HUES6 (cell line): ENCODE data around the gene SINHCAF.
"Not testable (repeated sequence)": the region's sequence is repeated elsewhere in the genome, so short reads cannot be mapped to it uniquely, and the experiment has no call there.

Experiments
- H3K27ac ChIP-seq: 2 replicates; pipeline ENCODE4 v1.7.0; 2013; ENCODE audit warnings: low read depth, mild to moderate bottlenecking, low read length, inconsistent platforms
- H3K27me3 ChIP-seq: 2 replicates; pipeline ENCODE4 v1.6.1; 2013; ENCODE audit warnings: low read length; ENCODE audit not compliant: control insufficient read depth, insufficient read depth
- H3K36me3 ChIP-seq: 2 replicates; pipeline ENCODE4 v1.6.1; 2013; ENCODE audit warnings: low read length; ENCODE audit not compliant: control insufficient read depth, insufficient read depth
- H3K4me1 ChIP-seq: 2 replicates; pipeline ENCODE4 v1.6.1; 2013; ENCODE audit warnings: low read length; ENCODE audit not compliant: control insufficient read depth, insufficient read depth
- H3K4me3 ChIP-seq: 2 replicates; pipeline ENCODE4 v1.5.1; 2013; ENCODE audit warnings: low read depth, low read length
- H3K9ac ChIP-seq: one replicate; pipeline ENCODE4 v1.6.1; 2013; ENCODE audit warnings: mild to moderate bottlenecking, low read length
- H3K9me3 ChIP-seq: 2 replicates; pipeline ENCODE4 v1.6.1; 2013; ENCODE audit warnings: low read depth, low read length; ENCODE audit not compliant: control insufficient read depth, insufficient read depth

Gene SINHCAF, protein sequence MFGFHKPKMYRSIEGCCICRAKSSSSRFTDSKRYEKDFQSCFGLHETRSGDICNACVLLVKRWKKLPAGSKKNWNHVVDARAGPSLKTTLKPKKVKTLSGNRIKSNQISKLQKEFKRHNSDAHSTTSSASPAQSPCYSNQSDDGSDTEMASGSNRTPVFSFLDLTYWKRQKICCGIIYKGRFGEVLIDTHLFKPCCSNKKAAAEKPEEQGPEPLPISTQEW

DNA sequence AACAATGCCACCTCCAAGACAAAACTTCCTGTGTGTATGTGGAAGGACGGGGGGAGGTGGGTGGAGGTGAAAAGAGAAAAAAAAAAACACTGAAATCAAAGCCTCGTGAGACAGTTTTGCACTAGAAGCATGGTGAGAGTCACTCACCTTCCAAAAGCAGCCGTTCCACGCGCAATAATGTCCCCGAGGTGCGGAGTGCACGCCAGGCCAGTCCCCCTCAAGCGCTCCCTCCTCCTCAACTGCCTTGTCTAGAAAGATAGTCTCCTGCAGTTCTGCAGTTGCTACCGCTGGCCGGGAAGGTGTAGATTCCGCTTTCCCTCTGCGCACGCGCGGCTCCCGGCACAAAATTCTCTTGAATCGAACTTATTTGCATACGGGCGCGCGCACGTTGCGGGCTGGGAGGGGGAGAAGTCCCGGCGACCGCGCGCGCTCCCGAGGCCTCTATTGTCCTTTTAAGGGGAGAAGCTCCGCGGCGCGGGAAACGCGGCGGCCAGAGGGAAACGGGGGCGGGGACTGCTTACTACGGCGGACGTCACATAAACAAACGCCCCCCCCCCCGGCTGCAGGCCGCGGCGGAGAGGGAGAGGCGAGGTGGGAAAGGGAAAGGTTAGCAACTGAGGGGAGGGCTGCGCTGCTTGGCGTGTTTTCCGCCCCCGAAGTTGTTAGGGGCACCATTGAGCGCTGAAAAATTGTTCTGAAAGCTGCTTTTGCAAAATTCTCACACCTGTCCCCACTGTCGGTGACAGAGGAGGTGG, at the start of gene SINHCAF:
Gene SINHCAF, minus strand, starts transcription at position 274 of the 755 bp plus-strand sequence. CDS start 27,946 bp downstream, outside the sequence.
- Histone ChIP-seq H3K9ac (peak within 1 kb of the TSS; percentile 96), H3K4me3 (peak within 1 kb of the TSS; percentile 88), H3K9me3 (no peaks in the 10 kb centered on the region), H3K36me3 (0 out of 2 replicates have a peak, but pooled peaks cover 9% of the 10 kb centered on the region), H3K27me3 (no peaks in the 10 kb centered on the region), H3K27ac (peak within 1 kb of the TSS; percentile 99), H3K4me1 (peaks cover 25% of the 10 kb centered on the region)

DNA sequence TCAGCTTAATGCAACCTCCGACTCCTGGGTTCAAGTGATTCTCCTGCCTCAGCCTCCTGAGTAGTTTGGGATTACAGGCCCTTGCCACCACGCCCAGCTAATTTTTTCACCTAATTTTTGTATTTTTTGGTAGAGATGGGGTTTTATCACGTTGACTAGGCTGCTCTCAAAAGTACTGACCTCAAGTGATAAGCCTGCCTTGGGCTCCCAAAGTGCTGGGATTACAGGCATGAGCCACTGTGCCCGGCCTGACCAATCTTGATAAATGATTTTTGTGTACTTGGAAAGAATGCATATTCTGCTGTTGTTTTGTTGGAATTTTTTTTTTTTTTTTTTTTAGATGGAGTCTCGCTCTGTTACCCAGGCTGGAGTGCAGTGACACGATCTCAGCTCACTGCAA, 49.5 kb upstream of the SINHCAF start:
- not testable (repeated sequence) for H3K9ac ChIP-seq, H3K9me3 ChIP-seq, H3K4me3 ChIP-seq, H3K27ac ChIP-seq, H3K27me3 ChIP-seq, H3K36me3 ChIP-seq
- peaks cover 15% of the 10 kb centered on the region for H3K4me1 ChIP-seq

DNA sequence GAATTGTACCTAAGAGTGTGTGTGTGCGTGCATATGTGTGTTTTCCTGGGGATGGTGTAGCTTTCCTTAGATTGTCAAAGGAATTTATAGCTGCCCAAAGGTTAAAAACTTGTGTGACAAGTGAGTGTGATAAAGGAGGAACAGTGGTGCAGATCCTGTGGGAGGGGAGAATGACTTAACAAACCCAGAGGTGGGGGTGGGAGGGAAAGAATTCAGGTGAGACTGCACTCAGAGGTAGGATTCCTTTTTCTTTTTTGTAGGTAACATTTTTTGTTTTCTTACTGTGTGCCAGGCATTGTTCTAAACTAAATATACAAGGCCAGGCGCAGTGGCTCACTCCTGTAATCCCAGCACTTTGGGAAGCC, 45.3 kb upstream of the SINHCAF start:
- H3K9me3 ChIP-seq: no peaks in the 10 kb centered on the region
- H3K27ac ChIP-seq: peak overlapping the region; percentile 88
- no peaks in the 10 kb centered on the region for H3K36me3 ChIP-seq
- H3K27me3 ChIP-seq: no peaks in the 10 kb centered on the region
- H3K4me3 ChIP-seq: peak overlapping the region; percentile 52
- H3K9ac ChIP-seq: peak overlapping the region; percentile 90
- H3K4me1 ChIP-seq: peaks cover 36% of the 10 kb centered on the region

DNA sequence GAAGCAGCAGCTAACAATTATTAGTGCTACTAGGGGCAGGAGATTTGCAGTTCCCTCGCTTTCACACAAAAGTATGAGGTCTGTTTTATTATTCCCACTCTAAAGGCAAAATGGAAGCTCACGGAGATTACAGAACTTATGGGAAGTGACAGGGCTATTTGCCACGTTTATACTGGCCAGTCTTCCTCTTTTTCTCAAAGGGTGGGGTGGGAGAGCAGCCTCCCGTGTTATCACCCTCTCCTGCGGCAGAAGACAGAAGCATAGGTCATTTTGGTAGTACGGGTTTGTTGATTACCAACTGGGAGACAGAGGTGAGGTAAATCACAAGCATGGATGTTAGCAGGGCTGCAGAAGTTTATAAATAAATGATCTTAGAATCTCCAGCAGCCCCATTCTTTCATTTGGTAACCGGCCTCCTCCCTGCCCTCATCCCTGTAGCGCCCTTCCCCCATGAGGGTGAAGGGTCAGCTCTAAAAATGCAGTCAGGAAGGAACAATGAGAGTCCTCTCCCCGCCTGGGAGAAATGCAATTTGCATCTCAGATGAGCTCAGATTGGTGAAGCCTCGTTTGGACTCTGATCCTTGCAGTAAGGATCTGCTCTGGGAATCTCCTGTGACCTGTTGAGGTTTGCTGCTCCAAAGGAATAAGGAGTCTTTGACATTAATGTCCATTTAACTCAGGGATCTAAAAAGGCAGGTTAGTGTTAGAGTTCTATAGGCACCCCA, 44.7 kb upstream of the SINHCAF start:
- H3K27ac ChIP-seq: peak overlapping the region; percentile 88
- H3K9me3 ChIP-seq: no peaks in the 10 kb centered on the region
- H3K4me1 ChIP-seq: peaks cover 36% of the 10 kb centered on the region
- no peaks in the 10 kb centered on the region for H3K27me3 ChIP-seq
- peak overlapping the region; percentile 52 for H3K4me3 ChIP-seq
- H3K9ac ChIP-seq: peak overlapping the region; percentile 90
- H3K36me3 ChIP-seq: no peaks in the 10 kb centered on the region

DNA sequence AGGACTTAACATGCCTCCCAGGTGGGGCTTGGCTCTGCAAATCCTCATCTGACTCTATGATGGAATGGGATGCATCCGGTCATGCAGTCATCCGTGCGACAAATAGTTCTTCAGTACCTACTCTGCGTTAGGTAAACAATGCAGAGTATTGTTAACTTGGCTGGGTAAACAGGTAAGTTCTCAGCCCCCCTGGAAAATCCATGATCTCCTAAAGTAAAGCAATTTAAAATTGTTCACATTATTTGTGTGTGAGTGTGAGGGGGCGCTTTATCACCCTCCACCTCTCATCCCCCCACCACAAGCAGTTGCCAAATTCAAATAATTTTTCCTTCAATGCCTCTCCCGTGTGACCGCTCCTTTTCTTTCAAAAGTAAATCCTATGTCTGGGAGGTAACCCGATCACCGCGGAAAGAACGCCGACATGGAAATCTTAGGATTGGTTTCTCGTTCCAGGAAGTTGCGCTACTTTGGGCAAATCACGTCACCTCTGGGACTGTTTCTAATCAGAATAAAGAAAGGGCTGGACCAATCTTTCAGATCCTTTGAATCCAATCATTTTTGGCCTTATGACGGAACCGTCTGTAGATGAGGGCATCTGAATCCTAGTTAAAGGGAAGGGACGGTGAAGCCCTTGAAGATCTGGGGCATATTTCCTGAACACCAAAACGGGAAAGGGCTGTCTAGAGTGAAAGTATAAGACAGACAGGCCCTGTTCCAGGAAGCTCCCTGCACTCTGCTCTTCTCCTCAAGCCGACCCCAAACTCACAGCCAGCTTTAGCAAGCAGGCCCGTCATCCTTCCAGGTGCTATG, 44.0 kb upstream of the SINHCAF start:
- Histone ChIP-seq H3K9me3 (no peaks in the 10 kb centered on the region), H3K36me3 (no peaks in the 10 kb centered on the region), H3K27ac (peak overlapping the region; percentile 88), H3K4me3 (peak overlapping the region; percentile 52), H3K4me1 (peaks cover 38% of the 10 kb centered on the region), H3K9ac (peak overlapping the region; percentile 90), H3K27me3 (no peaks in the 10 kb centered on the region)

DNA sequence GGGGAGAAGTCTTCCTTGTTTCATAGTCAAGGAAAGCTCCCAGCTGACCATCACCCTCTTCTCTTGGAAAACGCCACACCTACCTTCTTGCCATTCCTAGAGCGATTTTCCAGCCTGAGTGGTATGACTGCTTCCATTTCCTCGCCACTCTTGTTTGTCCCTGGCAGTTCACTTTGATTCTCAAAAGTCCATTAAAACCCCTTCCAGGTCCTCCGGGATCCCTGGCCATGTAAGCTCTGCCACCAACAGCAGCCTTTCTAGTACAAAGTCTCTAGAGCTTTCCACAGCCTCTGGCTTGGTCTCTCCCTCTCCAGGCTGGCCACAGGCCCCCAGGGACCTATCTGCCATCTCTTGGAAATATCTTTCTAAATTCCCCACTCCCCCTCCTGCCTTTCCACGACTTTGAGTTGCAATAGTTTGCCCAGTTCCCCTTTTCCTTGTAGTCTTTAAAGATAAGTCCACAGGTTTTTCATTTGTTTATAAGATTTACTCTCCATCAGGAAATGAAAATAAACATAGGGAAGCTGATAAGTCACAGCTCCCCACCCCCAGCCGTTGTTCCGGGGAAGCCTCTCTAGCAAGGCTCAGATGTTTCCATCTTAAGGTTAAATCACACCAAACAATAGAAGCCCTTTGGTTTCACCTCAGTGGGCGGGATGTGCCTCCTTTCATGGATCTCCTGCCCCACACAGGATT, 42.9 kb upstream of the SINHCAF start:
- H3K27ac ChIP-seq: peak overlapping the region; percentile 88
- no peaks in the 10 kb centered on the region for H3K36me3 ChIP-seq
- no peaks in the 10 kb centered on the region for H3K27me3 ChIP-seq
- H3K9me3 ChIP-seq: no peaks in the 10 kb centered on the region
- peak overlapping the region; percentile 52 for H3K4me3 ChIP-seq
- H3K9ac ChIP-seq: peak overlapping the region; percentile 90
- peaks cover 45% of the 10 kb centered on the region for H3K4me1 ChIP-seq

DNA sequence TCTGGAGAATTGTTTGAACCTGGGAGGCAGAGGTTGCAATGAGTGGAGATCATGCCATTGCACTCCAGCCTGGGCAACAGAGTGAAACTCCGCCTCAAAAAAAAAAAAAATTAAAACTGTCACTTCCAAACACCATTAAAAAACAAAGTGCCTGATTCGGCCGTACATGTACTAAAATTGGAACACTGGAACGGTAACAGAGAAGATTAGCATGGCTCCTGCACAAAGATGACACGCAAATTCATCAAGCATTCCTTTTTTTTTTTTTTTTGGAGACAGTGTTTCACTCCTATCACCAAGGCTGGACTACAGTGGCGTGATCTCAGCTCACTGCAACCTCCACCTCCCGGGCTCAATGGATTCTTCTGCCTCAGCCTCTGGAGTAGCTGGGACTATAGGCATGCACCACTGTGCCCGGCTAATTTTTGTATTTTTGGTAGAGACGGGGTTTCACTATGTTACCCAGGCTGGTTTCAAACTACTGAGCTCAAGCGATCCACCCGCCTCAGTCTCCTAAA, 40.2 kb upstream of the SINHCAF start:
- H3K27me3 ChIP-seq: no peaks in the 10 kb centered on the region
- H3K27ac ChIP-seq: no peak overlapping the region
- peaks cover 57% of the 10 kb centered on the region for H3K4me1 ChIP-seq
- no peaks in the 10 kb centered on the region for H3K9me3 ChIP-seq
- no peaks in the 10 kb centered on the region for H3K36me3 ChIP-seq
- H3K9ac ChIP-seq: no peak overlapping the region
- no peak overlapping the region for H3K4me3 ChIP-seq

DNA sequence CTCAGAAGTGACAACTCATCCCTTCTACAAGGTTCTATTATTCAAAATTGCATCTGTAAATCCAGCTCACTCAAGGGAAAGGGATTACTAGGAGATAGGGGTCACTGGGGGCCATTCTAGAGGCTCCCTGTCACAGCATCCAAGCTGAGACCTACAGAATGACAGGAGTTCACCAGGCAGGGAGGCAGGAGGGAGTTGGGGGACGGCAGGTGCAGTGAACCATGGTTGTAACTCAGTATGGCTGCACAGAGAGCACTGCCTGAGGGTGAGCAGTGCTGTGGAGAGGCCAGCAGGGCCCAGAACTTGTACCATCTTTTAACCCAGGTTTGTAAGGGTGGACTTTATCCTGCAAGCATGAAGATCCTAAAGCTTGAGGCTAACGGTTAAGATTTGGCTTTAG, 37.9 kb upstream of the SINHCAF start:
- H3K36me3 ChIP-seq: no peaks in the 10 kb centered on the region
- H3K9ac ChIP-seq: no peak overlapping the region
- H3K27me3 ChIP-seq: no peaks in the 10 kb centered on the region
- no peaks in the 10 kb centered on the region for H3K9me3 ChIP-seq
- H3K4me3 ChIP-seq: no peak overlapping the region
- H3K27ac ChIP-seq: no peak overlapping the region
- H3K4me1 ChIP-seq: peaks cover 35% of the 10 kb centered on the region

DNA sequence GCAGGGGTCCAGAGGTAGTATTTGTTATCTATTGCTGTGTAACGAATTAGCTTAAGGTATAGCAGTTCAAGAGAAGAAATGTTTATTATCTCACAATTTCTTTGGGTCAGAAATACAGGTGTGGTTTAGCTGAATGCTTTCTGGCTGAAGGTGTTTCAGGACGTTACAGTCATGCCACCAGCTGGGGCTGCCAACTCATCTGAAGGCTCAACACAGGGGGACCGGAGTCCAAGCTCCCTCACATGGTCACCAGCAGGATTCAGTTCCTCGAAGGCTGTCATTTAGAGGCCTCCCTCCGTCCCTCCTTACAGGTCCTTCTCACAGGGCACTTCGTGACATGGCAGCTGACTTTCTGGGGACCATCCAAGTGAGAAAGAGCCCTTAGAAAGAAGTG, 37.5 kb upstream of the SINHCAF start:
- H3K4me3 ChIP-seq: no peak overlapping the region

DNA sequence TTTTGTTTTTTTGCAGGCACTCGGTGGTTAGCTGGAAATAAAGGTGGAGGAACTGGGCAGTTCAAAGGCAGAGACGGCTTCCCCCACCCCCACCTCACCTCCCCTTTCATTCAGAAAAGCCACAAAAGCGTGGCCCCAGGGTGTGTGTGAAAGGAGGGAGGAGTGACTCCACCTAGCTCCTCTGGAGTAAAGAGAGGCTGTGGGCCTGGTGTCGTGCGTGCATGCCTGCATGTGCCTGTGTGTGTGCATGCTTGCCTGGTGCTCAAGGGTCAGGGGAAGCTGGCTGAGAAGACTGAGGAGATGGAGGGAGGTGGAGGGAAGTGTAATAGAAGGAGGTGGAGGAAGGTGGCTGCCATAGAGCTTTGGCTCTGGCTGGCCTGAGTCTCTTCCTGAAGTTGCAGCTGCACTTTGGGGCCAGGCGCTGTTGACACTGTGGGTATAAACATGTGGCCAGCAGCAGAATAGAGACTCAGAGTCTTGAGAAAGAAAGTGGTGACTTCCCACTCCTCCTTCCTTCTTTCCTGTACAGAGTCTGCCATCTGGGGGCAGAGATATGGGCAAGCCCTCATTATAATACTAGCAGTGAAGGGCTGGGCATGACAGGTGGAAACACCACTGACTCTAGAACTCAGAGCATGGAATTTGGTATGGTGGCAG, 36.9 kb upstream of the SINHCAF start:
- Histone ChIP-seq H3K9ac (peak overlapping the region; percentile 55), H3K4me1 (peaks cover 29% of the 10 kb centered on the region), H3K27me3 (no peaks in the 10 kb centered on the region), H3K4me3 (peak overlapping the region; percentile 33), H3K36me3 (no peaks in the 10 kb centered on the region), H3K9me3 (no peaks in the 10 kb centered on the region), H3K27ac (peak overlapping the region; percentile 59)

More for the DNA sequence above, 37.5 kb upstream of the SINHCAF start:
- Histone ChIP-seq H3K27me3 (no peaks in the 10 kb centered on the region), H3K4me1 (peaks cover 31% of the 10 kb centered on the region), H3K9me3 (no peaks in the 10 kb centered on the region), H3K9ac (no peak overlapping the region), H3K27ac (no peak overlapping the region), H3K36me3 (no peaks in the 10 kb centered on the region)
